ENCODE results near the gene NOL9.

GRCh38 chr1:6473974-6474814, 80.1 kb downstream of the NOL9 start:
- TF ChIP-seq YY1 (IDR thresholded peaks at IDR 0.05; ENCODE audit: insufficient read depth, insufficient read length), result no peak
- no peak for TF ChIP-seq SUZ12 (IDR thresholded peaks at IDR 0.05; ENCODE audit: extremely low read depth, insufficient read depth, insufficient read length)
- TF ChIP-seq ZNF274 (IDR thresholded peaks at IDR 0.05; ENCODE audit: low read depth, low read length), result no peak
